Right atrium auricular region (tissue), 2 donors: Measurements from ENCODE around the gene UBE2U. TPM values are rescaled to one million over a fixed set of nuclear protein-coding genes. Genes with fewer than 3 reads are reported as not detected.

Experiments used
- DNase-seq: peaks from one replicate; pipeline ENCODE4 v3.0.0-alpha.2; 2019; ENCODE audit warnings: low spot score
- H3K27ac ChIP-seq, 2 donors: fragments of 200-600 bp; sonication (generic); 1 replicate in 1 of 2; 2 replicates in 1 of 2; pipeline ENCODE4 v1.5.1; 2016 to 2019
- H3K27me3 ChIP-seq, 2 donors: fragments of 200-600 bp; sonication (generic); one replicate each; pipeline versions ENCODE4 v1.5.1 to v1.6.0; 2017 to 2019
- H3K36me3 ChIP-seq: fragments of 200-600 bp; sonication (generic); one replicate; pipeline ENCODE4 v1.5.1; 2016
- H3K4me1 ChIP-seq, 2 donors: fragments of 200-600 bp; sonication (generic); one replicate each; pipeline versions ENCODE4 v1.5.1 to v1.6.0; 2017 to 2019
- H3K4me3 ChIP-seq, 2 donors: fragments of 200-600 bp; sonication (generic); 1 replicate in 1 of 2; 2 replicates in 1 of 2; pipeline ENCODE4 v1.5.1; 2017 to 2019; ENCODE audit warnings: mild to moderate bottlenecking in 1 of 2, moderate library complexity in 1 of 2
- H3K9me3 ChIP-seq, 2 donors: fragments of 200-600 bp; sonication (generic); one replicate each; pipeline ENCODE4 v1.5.1; 2019
- CTCF ChIP-seq, 2 donors: fragments of 200-600 bp; sonication (generic); IDR thresholded peaks; one replicate each; pipeline ENCODE4 v1.5.1; 2019; ENCODE audit warnings: antibody characterized with exemption in 2 of 2
- total RNA-seq, 2 donors: library from RNA; depleted of rRNA; stranded (reverse); fragments of >200 nt; gene quantifications; one replicate each; pipeline ENCODE4 v1.1.0, GENCODE V29; 2016

UBE2U gene
- total RNA-seq, 2 donors from 2014 or later, result not detected

- DNase-seq, result no peak
- Histone ChIP-seq H3K36me3 (peaks cover 18% of the 10 kb centered on the region), H3K9me3 (no peaks in the 10 kb centered on the region), H3K4me3 (no peak overlapping the region), H3K27me3 (no peaks in the 10 kb centered on the region), H3K27ac (no peak overlapping the region), H3K4me1 (no peaks in the 10 kb centered on the region)
- no peak for TF ChIP-seq CTCF (IDR thresholded peaks at IDR 0.05)
These were observed 30.0 kb upstream of the UBE2U start for GRCh38 chr1:64173336-64173940.

GRCh38 chr1:64175639-64176038 is 27.8 kb upstream of the UBE2U start:
- no peaks in the 10 kb centered on the region for H3K27me3 ChIP-seq
- H3K9me3 ChIP-seq, result no peaks in the 10 kb centered on the region
- H3K36me3 ChIP-seq, result peaks cover 23% of the 10 kb centered on the region
- TF ChIP-seq CTCF (IDR thresholded peaks at IDR 0.05), result no peak
- H3K27ac ChIP-seq, result no peak overlapping the region
- no peak overlapping the region for H3K4me3 ChIP-seq
- DNase-seq, result no peak
- H3K4me1 ChIP-seq, result no peaks in the 10 kb centered on the region

DNA sequence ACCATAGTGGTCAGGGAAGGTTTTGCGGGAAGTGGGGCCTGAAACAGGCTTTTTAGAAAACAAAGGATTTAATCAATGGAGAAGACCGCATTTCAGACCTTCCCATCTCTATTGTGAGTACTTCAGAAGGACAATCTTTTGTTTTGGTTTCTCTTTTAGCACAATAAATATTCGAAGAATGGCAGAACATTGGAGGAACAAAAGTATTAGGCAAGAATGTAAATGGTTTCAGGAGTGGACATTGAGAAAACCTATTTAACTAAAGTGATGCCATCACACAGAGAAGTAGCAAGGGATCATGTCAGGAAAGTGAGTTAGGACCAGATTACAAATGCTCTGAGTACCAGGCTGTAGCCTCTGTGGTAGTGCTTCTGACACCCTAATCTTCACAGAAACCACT is 26.8 kb upstream of the UBE2U start:
- H3K27ac ChIP-seq, result no peak overlapping the region
- no peak for TF ChIP-seq CTCF (IDR thresholded peaks at IDR 0.05)
- H3K9me3 ChIP-seq, result no peaks in the 10 kb centered on the region
- DNase-seq, result no peak
- H3K4me3 ChIP-seq, result no peak overlapping the region
- no peaks in the 10 kb centered on the region for H3K27me3 ChIP-seq
- H3K36me3 ChIP-seq, result peaks cover 23% of the 10 kb centered on the region
- no peaks in the 10 kb centered on the region for H3K4me1 ChIP-seq

- Histone ChIP-seq H3K4me3 (no peak overlapping the region), H3K4me1 (no peaks in the 10 kb centered on the region), H3K9me3 (no peaks in the 10 kb centered on the region), H3K27ac (no peak overlapping the region), H3K36me3 (peaks cover 23% of the 10 kb centered on the region), H3K27me3 (no peaks in the 10 kb centered on the region)
- TF ChIP-seq CTCF (IDR thresholded peaks at IDR 0.05), result no peak
- no peak for DNase-seq
These were observed 23.8 kb upstream of the UBE2U start for GRCh38 chr1:64179588-64179987.

GRCh38 chr1:64182207-64182606 is 21.2 kb upstream of the UBE2U start:
- Histone ChIP-seq H3K4me1 (no peaks in the 10 kb centered on the region), H3K36me3 (peaks cover 16% of the 10 kb centered on the region), H3K27ac (no peak overlapping the region), H3K9me3 (no peaks in the 10 kb centered on the region), H3K27me3 (no peaks in the 10 kb centered on the region), H3K4me3 (no peak overlapping the region)
- no peak for TF ChIP-seq CTCF (IDR thresholded peaks at IDR 0.05)
- no peak for DNase-seq

GRCh38 chr1:64183395-64184002 is 19.9 kb upstream of the UBE2U start:
- no peaks in the 10 kb centered on the region for H3K4me1 ChIP-seq
- no peak for TF ChIP-seq CTCF (IDR thresholded peaks at IDR 0.05)
- no peaks in the 10 kb centered on the region for H3K27me3 ChIP-seq
- DNase-seq, result no peak
- H3K36me3 ChIP-seq, result peaks cover 4% of the 10 kb centered on the region
- H3K27ac ChIP-seq, result no peak overlapping the region
- H3K4me3 ChIP-seq, result no peak overlapping the region
- no peaks in the 10 kb centered on the region for H3K9me3 ChIP-seq
